H1 (cell line): Measurements from ENCODE around the gene KRTAP4-12. TPM values are rescaled to one million over a fixed set of nuclear protein-coding genes. Genes with fewer than 3 reads are reported as not detected.

Source experiments
- CTCF ChIA-PET: fragments of 300-600 bp; sonication (Branson Sonifier 250); formaldehyde crosslinking; loops from one replicate; lab custom pipeline; 2021; ENCODE audit not compliant: partially characterized antibody; lab: Charles Lee
- POLR2A ChIA-PET: fragments of 300-600 bp; sonication (Branson Sonifier 250); formaldehyde crosslinking; loops from one replicate; lab custom pipeline; 2021; ENCODE audit warnings: inconsistent platforms; ENCODE audit not compliant: partially characterized antibody; lab: Charles Lee
- DNase-seq, 2 experiments: peaks; one replicate each; pipeline versions ENCODE4 v3.0.0 to v3.0.0-alpha.2; 2010 to 2022; ENCODE audit warnings: low spot score in 2 of 2, low read depth in 1 of 2, mixed read lengths in 1 of 2
- FAIRE-seq: peaks from 2 replicates; lab custom pipeline; 2011; peaks lifted over from hg19 to GRCh38; lab: Jason Lieb, UNC
- H2AFZ ChIP-seq: 2 replicates; pipeline ENCODE4 v1.8.1; 2012; ENCODE audit warnings: low read length, inconsistent platforms
- H2AK5ac ChIP-seq: 2 replicates; pipeline ENCODE4 v1.6.1; 2013; ENCODE audit warnings: low read depth, low read length
- H2BK120ac ChIP-seq: replicated peaks from 2 replicates; pipeline ENCODE3; 2013; ENCODE audit warnings: low read depth, low read length, inconsistent platforms
- H2BK12ac ChIP-seq: 2 replicates; pipeline ENCODE4 v1.6.1; 2013; ENCODE audit warnings: low read depth, low read length
- H2BK15ac ChIP-seq: 2 replicates; pipeline ENCODE4 v1.6.1; 2013; ENCODE audit warnings: low read length
- H2BK20ac ChIP-seq: 2 replicates; pipeline ENCODE4 v1.6.1; 2013; ENCODE audit warnings: low read length
- H2BK5ac ChIP-seq: 2 replicates; pipeline ENCODE4 v1.6.1; 2013; ENCODE audit warnings: low read depth, low read length
- H3K14ac ChIP-seq: 2 replicates; pipeline ENCODE4 v1.6.1; 2013; ENCODE audit warnings: inconsistent platforms; ENCODE audit not compliant: insufficient read length
- H3K18ac ChIP-seq: 2 replicates; pipeline ENCODE4 v1.6.1; 2013; ENCODE audit warnings: low read length; ENCODE audit errors: extremely low read depth
- H3K23ac ChIP-seq: 2 replicates; pipeline ENCODE4 v1.6.1; 2013; ENCODE audit warnings: inconsistent platforms; ENCODE audit not compliant: insufficient read length
- H3K23me2 ChIP-seq: 2 replicates; pipeline ENCODE4 v1.6.1; 2013; ENCODE audit warnings: low read depth, low read length
- H3K27ac ChIP-seq: 2 replicates; pipeline ENCODE4 v1.6.1; 2011; ENCODE audit warnings: low read depth, low read length, inconsistent platforms
- H3K27me3 ChIP-seq, 4 experiments: replicated peaks in 1 of 4; 1 replicate in 1 of 4; 2 replicates in 3 of 4; pipeline versions ENCODE4 v1.6.1 to v1.8.1; 2011 to 2013; ENCODE audit warnings: low read length in 3 of 4, mild to moderate bottlenecking in 3 of 4, inconsistent platforms in 2 of 4, mixed read lengths in 2 of 4, moderate library complexity in 1 of 4; ENCODE audit not compliant: control insufficient read depth in 3 of 4, insufficient read depth in 3 of 4; ENCODE audit errors: extremely low read depth in 1 of 4
- H3K36me3 ChIP-seq, 4 experiments: 2 replicates each; pipeline versions ENCODE4 v1.6.1 to v1.8.1; 2011 to 2013; ENCODE audit warnings: mild to moderate bottlenecking in 4 of 4, low read length in 3 of 4, moderate library complexity in 2 of 4, control low read depth in 1 of 4, inconsistent platforms in 1 of 4; ENCODE audit not compliant: insufficient read depth in 4 of 4, control insufficient read depth in 2 of 4
- H3K4ac ChIP-seq: replicated peaks from 2 replicates; pipeline ENCODE3; 2013; ENCODE audit warnings: low read length, low read depth, mixed read lengths, inconsistent platforms; ENCODE audit not compliant: insufficient read length
- H3K4me1 ChIP-seq, 4 experiments: replicated peaks in 1 of 4; 1 replicate in 1 of 4; 2 replicates in 3 of 4; pipeline versions ENCODE4 v1.6.1 to v1.8.1; 2011 to 2013; ENCODE audit warnings: low read length in 3 of 4, inconsistent platforms in 2 of 4, mixed read lengths in 1 of 4; ENCODE audit not compliant: insufficient read depth in 4 of 4, control insufficient read depth in 3 of 4
- H3K4me2 ChIP-seq, 2 experiments: 2 replicates each; pipeline versions ENCODE4 v1.6.1 to v1.8.1; 2011 to 2013; ENCODE audit warnings: low read depth in 2 of 2, low read length in 2 of 2, control low read depth in 1 of 2, inconsistent platforms in 1 of 2, mild to moderate bottlenecking in 1 of 2; ENCODE audit not compliant: insufficient read depth in 1 of 2
- H3K4me3 ChIP-seq, 4 experiments: fragments of 200-600, 300-600 bp in 1 of 4; sonication (generic), shearing (Covaris generic), sonication (Bioruptor Twin) in 1 of 4; 2 replicates each; pipeline versions ENCODE4 v1.5.1 to v1.8.1; 2011 to 2016; ENCODE audit warnings: low read length in 4 of 4, low read depth in 3 of 4, control low read depth in 2 of 4, inconsistent platforms in 2 of 4, mild to moderate bottlenecking in 2 of 4, mixed read lengths in 1 of 4, moderate library complexity in 1 of 4; ENCODE audit not compliant: insufficient read depth in 2 of 4; ENCODE audit errors: extremely low read depth in 1 of 4
- H3K56ac ChIP-seq: replicated peaks from 2 replicates; pipeline ENCODE3; 2013; ENCODE audit warnings: low read depth, mild to moderate bottlenecking, mixed read lengths, low read length, inconsistent platforms; ENCODE audit not compliant: insufficient read length
- H3K79me1 ChIP-seq: 2 replicates; pipeline ENCODE4 v1.6.1; 2013; ENCODE audit warnings: low read depth, low read length, control low read depth
- H3K79me2 ChIP-seq, 2 experiments: 2 replicates each; pipeline versions ENCODE4 v1.6.1 to v1.8.1; 2012 to 2013; ENCODE audit warnings: low read length in 2 of 2, mild to moderate bottlenecking in 2 of 2, inconsistent platforms in 1 of 2; ENCODE audit not compliant: insufficient read depth in 2 of 2, control insufficient read depth in 1 of 2
- H3K9ac ChIP-seq, 4 experiments: replicated peaks in 1 of 4; 1 replicate in 1 of 4; 2 replicates in 3 of 4; pipeline versions ENCODE4 v1.6.1 to v1.8.1; 2011 to 2013; ENCODE audit warnings: low read depth in 3 of 4, low read length in 3 of 4, control low read depth in 2 of 4, mild to moderate bottlenecking in 2 of 4, moderate library complexity in 2 of 4, inconsistent platforms in 1 of 4; ENCODE audit errors: extremely low read depth in 1 of 4
- H3K9me3 ChIP-seq, 2 experiments: 2 replicates each; pipeline versions ENCODE4 v1.6.1 to v1.8.1; 2012 to 2013; ENCODE audit warnings: mild to moderate bottlenecking in 2 of 2, moderate library complexity in 2 of 2, control low read depth in 1 of 2, inconsistent platforms in 1 of 2, low read depth in 1 of 2, low read length in 1 of 2, mixed read lengths in 1 of 2; ENCODE audit not compliant: insufficient read depth in 2 of 2
- H4K20me1 ChIP-seq, 2 experiments: replicated peaks in 1 of 2; 2 replicates each; pipeline versions ENCODE3 to v1.8.1; 2011 to 2013; ENCODE audit warnings: inconsistent platforms in 2 of 2, low read length in 2 of 2, mild to moderate bottlenecking in 1 of 2; ENCODE audit not compliant: insufficient read depth in 2 of 2, control insufficient read depth in 1 of 2
- H4K5ac ChIP-seq: 2 replicates; pipeline ENCODE4 v1.6.1; 2013; ENCODE audit warnings: low read length, low read depth, mixed read lengths, inconsistent platforms; ENCODE audit not compliant: insufficient read length
- H4K8ac ChIP-seq: 2 replicates; pipeline ENCODE4 v1.8.0; 2013; ENCODE audit warnings: mild to moderate bottlenecking, moderate library complexity, low read length, inconsistent platforms; ENCODE audit not compliant: insufficient read depth; ENCODE audit errors: extremely low read depth
- H4K91ac ChIP-seq: replicated peaks from 2 replicates; pipeline ENCODE3; 2013; ENCODE audit warnings: low read length, mixed read lengths, inconsistent platforms; ENCODE audit not compliant: insufficient read length
- ATF2 ChIP-seq: IDR thresholded peaks from 2 replicates; pipeline ENCODE4 v1.6.1; 2012; ENCODE audit warnings: low read length, inconsistent platforms
- BCL11A ChIP-seq, 2 experiments: IDR thresholded peaks; one replicate each; pipeline ENCODE4 v1.6.1; 2011; ENCODE audit warnings: low read depth in 2 of 2, low read length in 2 of 2, mild to moderate bottlenecking in 2 of 2
- CEBPB ChIP-seq: IDR thresholded peaks from 2 replicates; pipeline ENCODE4 v1.6.1; 2012; ENCODE audit warnings: low read depth, low read length
- CREB1 ChIP-seq: IDR thresholded peaks from 2 replicates; pipeline ENCODE4 v1.6.1; 2012; ENCODE audit warnings: inconsistent platforms
- GABPA ChIP-seq: IDR thresholded peaks from 2 replicates; pipeline ENCODE4 v1.6.1; 2011; ENCODE audit warnings: mild to moderate bottlenecking, low read length, moderate library complexity, borderline replicate concordance; ENCODE audit not compliant: insufficient read depth
- HDAC2 ChIP-seq, 2 experiments: fragments of 300-600 bp in 1 of 2; sonication (generic) in 1 of 2; IDR thresholded peaks; 2 replicates each; pipeline ENCODE4 v1.6.1; 2011 to 2012; ENCODE audit warnings: low read depth in 2 of 2, low read length in 2 of 2, mild to moderate bottlenecking in 2 of 2, moderate library complexity in 2 of 2, borderline replicate concordance in 1 of 2, inconsistent platforms in 1 of 2
- JUND ChIP-seq: IDR thresholded peaks from 2 replicates; pipeline ENCODE4 v1.6.1; 2011; ENCODE audit warnings: mild to moderate bottlenecking, improper control_type of control experiment, low read length
- MAX ChIP-seq: IDR thresholded peaks from 2 replicates; pipeline ENCODE4 v1.6.1; 2012; ENCODE audit warnings: inconsistent platforms
- RAD21 ChIP-seq, 2 experiments: IDR thresholded peaks in 1 of 2; conservative IDR thresholded peaks in 1 of 2; 2 replicates each; pipeline ENCODE4 v1.6.1; 2011; ENCODE audit warnings: low read depth in 2 of 2, low read length in 2 of 2, improper control_type of control experiment in 1 of 2, inconsistent platforms in 1 of 2, mild to moderate bottlenecking in 1 of 2, moderate library complexity in 1 of 2
- SIN3A ChIP-seq, 2 experiments: IDR thresholded peaks in 1 of 2; conservative IDR thresholded peaks in 1 of 2; 2 replicates each; pipeline ENCODE4 v1.6.1; 2011 to 2012; ENCODE audit warnings: low read length in 2 of 2, improper control_type of control experiment in 1 of 2, low read depth in 1 of 2, mild to moderate bottlenecking in 1 of 2
- WGBS, 2 experiments: shearing (Covaris generic) in 1 of 2; methylation state at CpG; one replicate each; pipeline versions ENCODE4 v1.1.6 to v1.1.7; 2013 to 2015; ENCODE audit warnings: low lambda C conversion rate in 2 of 2, mixed read lengths in 2 of 2, inconsistent platforms in 1 of 2, low coverage in 1 of 2, missing lambda C conversion rate in 1 of 2; ENCODE audit not compliant: insufficient replicate concordance in 2 of 2, insufficient coverage in 1 of 2, insufficient read length in 1 of 2; ENCODE audit errors: extremely low coverage in 1 of 2, missing lambda C conversion rate in 1 of 2; 5-methylcytosine and 5-hydroxymethylcytosine counted together
- polyA plus RNA-seq, 7 experiments: library from polyadenylated mRNA; depleted of rRNA in 3 of 7; stranded (reverse) in 5 of 7; unstranded in 2 of 7; fragments of >200 nt in 5 of 7; fragments of 200-250 nt in 2 of 7; gene quantifications; 1 replicate in 5 of 7; 2 replicates in 1 of 7; 4 replicates in 1 of 7; pipeline versions ENCODE4 v1.2.1 to v1.2.3, GENCODE V29; 2011 to 2013; ENCODE audit warnings: missing spikeins in 2 of 7, mixed read lengths in 2 of 7
- total RNA-seq: library from RNA; stranded (reverse); fragmentation: NEBNext Ultra II Directional; extraction: Animal tissue kit (Norgen Biotek cat#: 25700); gene quantifications from 2 replicates; pipeline ENCODE4 v1.2.1, GENCODE V29; 2021
- TF ChIP-seq, protein P1 (sequence below): IDR thresholded peaks from 2 replicates; pipeline ENCODE4 v1.6.1; 2012; ENCODE audit warnings: inconsistent platforms

The KRTAP4-12 gene
- total and polyA plus RNA-seq, 2 of the 8 experiments (the other 6 are each of a cell fraction or from before 2014, with no cell fraction given): not detected

DNA sequence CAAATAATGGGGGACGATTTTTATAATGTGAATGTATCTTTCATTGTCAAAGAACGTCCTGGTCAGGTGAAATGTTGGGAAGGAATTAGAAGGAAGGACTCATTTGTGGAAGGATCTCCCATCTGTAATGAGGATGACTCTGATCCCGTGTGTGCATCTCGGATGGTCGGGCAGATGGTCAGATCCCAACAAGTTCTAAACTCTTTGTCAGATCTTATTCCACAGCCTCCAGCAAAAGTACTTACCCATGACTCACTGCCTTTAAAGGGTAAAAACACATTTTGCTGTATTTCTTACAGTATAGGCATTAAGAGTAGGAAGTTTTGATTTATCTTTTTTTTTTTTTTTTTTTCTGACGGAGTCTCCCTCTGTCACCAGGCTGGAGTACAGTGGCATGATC lies 25.5 kb downstream of the KRTAP4-12 start:
- DNase-seq: no peak
- H3K36me3 ChIP-seq: no peaks in the 10 kb centered on the region
- CTCF ChIA-PET: no interaction called here
- peaks cover 0 to 4% (median 0%) of the 10 kb centered on the region in 4 experiments; a peak in 2 of 7 replicates for H3K4me1 ChIP-seq
- H4K91ac ChIP-seq: no peak overlapping the region
- H2AFZ ChIP-seq: no peak overlapping the region
- H2BK120ac ChIP-seq: no peak overlapping the region
- H3K79me2 ChIP-seq: no peaks in the 10 kb centered on the region
- H2BK15ac ChIP-seq: no peak overlapping the region
- no peak overlapping the region for H3K27ac ChIP-seq
- no peaks in the 10 kb centered on the region for H3K23me2 ChIP-seq
- POLR2A ChIA-PET: no interaction called here
- no peak overlapping the region for H4K5ac ChIP-seq
- no peak for FAIRE-seq
- H3K18ac ChIP-seq: no peak overlapping the region
- no peak overlapping the region for H2BK5ac ChIP-seq
- H3K4me2 ChIP-seq: no peak overlapping the region
- H3K56ac ChIP-seq: no peak overlapping the region
- no peaks in the 10 kb centered on the region for H4K20me1 ChIP-seq
- H2BK12ac ChIP-seq: no peak overlapping the region
- H3K9me3 ChIP-seq: 0 out of 4 replicates have a peak, but pooled peaks cover 3% of the 10 kb centered on the region in 2 experiments
- WGBS, 2 experiments: 95% methylated on average over 5 of the region's 6 CpGs; no CpG with 5 or more reads in 1 of the 2 experiments
- no peak overlapping the region for H3K4me3 ChIP-seq
- H3K23ac ChIP-seq: no peak overlapping the region
- H2AK5ac ChIP-seq: no peak overlapping the region
- no peak overlapping the region for H4K8ac ChIP-seq
- no peaks in the 10 kb centered on the region for H3K27me3 ChIP-seq
- H3K9ac ChIP-seq: no peak overlapping the region
- H2BK20ac ChIP-seq: no peak overlapping the region
- no peak overlapping the region for H3K14ac ChIP-seq
- no peaks in the 10 kb centered on the region for H3K79me1 ChIP-seq
- no peak overlapping the region for H3K4ac ChIP-seq
- TF ChIP-seq JUND (no peak), BCL11A (IDR thresholded peaks at IDR 0.05; ENCODE audit: low read depth in 2 of 2, low read length in 2 of 2) (no peak), GABPA (no peak), MAX (no peak), CEBPB (no peak), RAD21 (IDR thresholded peaks at IDR 0.05 in 1 of 2, conservative IDR thresholded peaks at IDR 0.05 in 1 of 2; ENCODE audit: low read depth in 2 of 2, low read length in 2 of 2) (no peak), CREB1 (no peak), HDAC2 (IDR thresholded peaks at IDR 0.05; ENCODE audit: borderline replicate concordance in 1 of 2, low read depth in 2 of 2, low read length in 2 of 2) (no peak), ATF2 (no peak), SIN3A (conservative IDR thresholded peaks at IDR 0.05 in 1 of 2, IDR thresholded peaks at IDR 0.05 in 1 of 2; ENCODE audit: low read depth in 1 of 2, low read length in 2 of 2) (no peak)
- TF ChIP-seq, protein P1, sequence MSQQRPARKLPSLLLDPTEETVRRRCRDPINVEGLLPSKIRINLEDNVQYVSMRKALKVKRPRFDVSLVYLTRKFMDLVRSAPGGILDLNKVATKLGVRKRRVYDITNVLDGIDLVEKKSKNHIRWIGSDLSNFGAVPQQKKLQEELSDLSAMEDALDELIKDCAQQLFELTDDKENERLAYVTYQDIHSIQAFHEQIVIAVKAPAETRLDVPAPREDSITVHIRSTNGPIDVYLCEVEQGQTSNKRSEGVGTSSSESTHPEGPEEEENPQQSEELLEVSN: no peak
